ENCODE measurements around the gene MBD2.

MBD2 gene

DNA sequence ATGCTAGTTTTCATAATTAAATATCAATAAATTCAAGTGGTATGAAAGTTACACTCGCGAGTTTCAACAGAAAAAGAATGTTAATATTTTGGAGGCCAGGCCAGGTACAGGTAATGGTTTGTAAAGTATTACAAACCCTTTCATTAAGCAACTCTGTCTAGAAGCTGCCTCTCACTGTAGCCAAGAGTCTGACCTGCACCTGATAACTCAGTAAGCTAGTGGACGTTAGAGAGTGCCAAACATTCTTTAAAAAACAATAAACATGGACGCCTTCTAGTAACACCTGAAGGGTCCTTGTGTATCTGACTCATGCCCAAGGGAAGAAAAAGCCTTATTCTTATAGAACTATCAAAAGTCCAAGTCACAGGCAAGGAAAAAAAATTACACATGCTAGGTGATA is 70.2 kb downstream of the MBD2 start:
- H3K4me3 ChIP-seq (ENCODE audit: low read depth, low read length): no peak overlapping the region
- H3K4me1 ChIP-seq (ENCODE audit: control insufficient read depth in 1 of 2, insufficient read depth in 2 of 2, low read length in 2 of 2): peaks cover 16 to 22% of the 10 kb centered on the region in 2 experiments
- H3K27ac ChIP-seq (ENCODE audit: low read depth, low read length): no peak overlapping the region
- no peak overlapping the region for H2BK5ac ChIP-seq (ENCODE audit: low read depth, low read length, poor library complexity)
- no peak overlapping the region for H4K8ac ChIP-seq (ENCODE audit: low read depth, low read length)
- no peak overlapping the region for H4K91ac ChIP-seq (ENCODE audit: low read depth, low read length)
- H3K79me1 ChIP-seq (ENCODE audit: low read length): peaks cover 10% of the 10 kb centered on the region
- no peak overlapping the region for H4K12ac ChIP-seq (ENCODE audit: low read depth, low read length)
- H3K79me2 ChIP-seq (ENCODE audit: control insufficient read depth, insufficient read depth, low read length, poor library complexity): no peaks in the 10 kb centered on the region
- H2BK12ac ChIP-seq (ENCODE audit: low read length): no peak overlapping the region
- no peak overlapping the region for H3K18ac ChIP-seq (ENCODE audit: low read length)
- H3K9me3 ChIP-seq (ENCODE audit: insufficient read depth, low read depth, low read length): no peaks in the 10 kb centered on the region
- H3K14ac ChIP-seq (ENCODE audit: low read length): no peak overlapping the region
- H2AK5ac ChIP-seq (ENCODE audit: low read length): no peak overlapping the region
- peak; percentile 30 to 51 for DNase-seq
- no peak overlapping the region for H2AFZ ChIP-seq (ENCODE audit: insufficient read depth, low read length, poor library complexity)
- peaks cover 0 to 17% of the 10 kb centered on the region in 2 experiments for H3K36me3 ChIP-seq (ENCODE audit: control insufficient read depth in 1 of 2, insufficient read depth in 2 of 2, low read length in 2 of 2)
- no peak overlapping the region for H3K4ac ChIP-seq (ENCODE audit: low read depth, low read length)
- H3K4me2 ChIP-seq (ENCODE audit: low read length): no peak overlapping the region
- H3K23ac ChIP-seq (ENCODE audit: low read length): no peak overlapping the region
- WGBS (ENCODE audit: extremely low coverage, insufficient coverage, insufficient read length): no CpG with 5 or more reads among the region's 4 CpGs
- no peak overlapping the region for H3K9ac ChIP-seq (ENCODE audit: low read length)
- no peak overlapping the region for H2BK120ac ChIP-seq (ENCODE audit: insufficient read depth, low read length, poor library complexity)
- H3K27me3 ChIP-seq (ENCODE audit: insufficient read depth, low read length): no peaks in the 10 kb centered on the region

DNA sequence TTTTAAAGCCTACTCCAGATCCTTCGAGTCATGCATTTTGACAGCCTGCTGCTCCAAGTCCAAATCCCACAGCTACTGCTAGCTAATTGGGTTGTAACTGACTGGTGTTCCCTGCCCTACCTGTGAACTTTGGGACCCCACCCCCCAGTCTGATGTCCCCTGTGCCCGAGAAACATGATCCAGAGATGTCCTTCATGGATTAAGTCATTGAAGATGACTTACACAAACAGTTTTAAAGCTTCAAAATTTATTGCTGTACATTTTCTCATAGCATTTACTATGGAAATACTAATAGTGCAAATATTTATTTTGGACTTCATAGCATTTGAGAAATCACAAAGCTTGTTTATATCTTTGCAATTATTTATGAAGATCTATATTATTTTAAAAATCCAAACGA is 73.1 kb downstream of the MBD2 start:
- no peak overlapping the region for H3K18ac ChIP-seq (ENCODE audit: low read length)
- H3K9me3 ChIP-seq (ENCODE audit: insufficient read depth, low read depth, low read length): no peaks in the 10 kb centered on the region
- H3K14ac ChIP-seq (ENCODE audit: low read length): no peak overlapping the region
- H3K36me3 ChIP-seq (ENCODE audit: control insufficient read depth in 1 of 2, insufficient read depth in 2 of 2, low read length in 2 of 2): peaks cover 0 to 6% of the 10 kb centered on the region in 2 experiments
- H3K27ac ChIP-seq (ENCODE audit: low read depth, low read length): no peak overlapping the region
- no peak overlapping the region for H4K12ac ChIP-seq (ENCODE audit: low read depth, low read length)
- no peak overlapping the region for H4K91ac ChIP-seq (ENCODE audit: low read depth, low read length)
- no peak for DNase-seq
- H3K4ac ChIP-seq (ENCODE audit: low read depth, low read length): no peak overlapping the region
- H3K4me3 ChIP-seq (ENCODE audit: low read depth, low read length): no peak overlapping the region
- H2BK12ac ChIP-seq (ENCODE audit: low read length): no peak overlapping the region
- H3K9ac ChIP-seq (ENCODE audit: low read length): no peak overlapping the region
- no peak overlapping the region for H3K4me2 ChIP-seq (ENCODE audit: low read length)
- no peaks in the 10 kb centered on the region for H3K79me2 ChIP-seq (ENCODE audit: control insufficient read depth, insufficient read depth, low read length, poor library complexity)
- H2BK120ac ChIP-seq (ENCODE audit: insufficient read depth, low read length, poor library complexity): no peak overlapping the region
- H2BK5ac ChIP-seq (ENCODE audit: low read depth, low read length, poor library complexity): no peak overlapping the region
- no peak overlapping the region for H2AFZ ChIP-seq (ENCODE audit: insufficient read depth, low read length, poor library complexity)
- no peak overlapping the region for H2AK5ac ChIP-seq (ENCODE audit: low read length)
- H3K4me1 ChIP-seq (ENCODE audit: control insufficient read depth in 1 of 2, insufficient read depth in 2 of 2, low read length in 2 of 2): peaks cover 3 to 8% of the 10 kb centered on the region in 2 experiments
- H3K27me3 ChIP-seq (ENCODE audit: insufficient read depth, low read length): no peaks in the 10 kb centered on the region
- no peak overlapping the region for H4K8ac ChIP-seq (ENCODE audit: low read depth, low read length)
- H3K79me1 ChIP-seq (ENCODE audit: low read length): peaks cover 8% of the 10 kb centered on the region
- no peak overlapping the region for H3K23ac ChIP-seq (ENCODE audit: low read length)
- no CpG with 5 or more reads among the region's 3 CpGs for WGBS (ENCODE audit: extremely low coverage, insufficient coverage, insufficient read length)

DNA sequence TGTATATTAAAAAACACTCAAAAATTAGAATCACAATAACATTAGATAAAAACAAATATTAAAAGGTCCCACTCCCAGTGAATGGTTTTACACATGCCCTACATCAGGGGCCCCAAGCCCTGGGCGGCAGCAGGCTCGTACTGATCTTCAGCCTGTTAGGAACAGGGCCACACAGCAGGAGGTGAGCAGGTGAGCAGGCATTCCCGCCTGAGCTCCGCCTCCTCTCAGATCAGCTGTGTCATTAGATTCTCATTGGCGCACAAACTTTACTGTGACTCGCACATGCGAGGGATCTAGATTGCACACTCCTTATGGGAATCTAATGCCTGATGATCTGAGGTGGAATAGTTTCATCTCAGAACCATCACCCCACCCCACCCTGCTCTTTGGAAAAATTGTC is 74.2 kb downstream of the MBD2 start:
- peak overlapping the region; percentile 44 for H3K27ac ChIP-seq (ENCODE audit: low read depth, low read length)
- H3K79me1 ChIP-seq (ENCODE audit: low read length): peaks cover 8% of the 10 kb centered on the region
- no peak overlapping the region for H4K12ac ChIP-seq (ENCODE audit: low read depth, low read length)
- H3K36me3 ChIP-seq (ENCODE audit: control insufficient read depth in 1 of 2, insufficient read depth in 2 of 2, low read length in 2 of 2): peaks cover 0 to 3% of the 10 kb centered on the region in 2 experiments
- peak; percentile 40 to 48 for DNase-seq
- no peak overlapping the region for H4K8ac ChIP-seq (ENCODE audit: low read depth, low read length)
- H3K4ac ChIP-seq (ENCODE audit: low read depth, low read length): no peak overlapping the region
- no peak overlapping the region for H2AFZ ChIP-seq (ENCODE audit: insufficient read depth, low read length, poor library complexity)
- H2BK12ac ChIP-seq (ENCODE audit: low read length): no peak overlapping the region
- no peak overlapping the region for H2BK120ac ChIP-seq (ENCODE audit: insufficient read depth, low read length, poor library complexity)
- no peak overlapping the region for H3K23ac ChIP-seq (ENCODE audit: low read length)
- no peaks in the 10 kb centered on the region for H3K79me2 ChIP-seq (ENCODE audit: control insufficient read depth, insufficient read depth, low read length, poor library complexity)
- H3K9ac ChIP-seq (ENCODE audit: low read length): no peak overlapping the region
- no peak overlapping the region for H2BK5ac ChIP-seq (ENCODE audit: low read depth, low read length, poor library complexity)
- H3K4me1 ChIP-seq (ENCODE audit: control insufficient read depth in 1 of 2, insufficient read depth in 2 of 2, low read length in 2 of 2): peaks cover 3 to 8% of the 10 kb centered on the region in 2 experiments
- H3K9me3 ChIP-seq (ENCODE audit: insufficient read depth, low read depth, low read length): no peaks in the 10 kb centered on the region
- no peak overlapping the region for H3K14ac ChIP-seq (ENCODE audit: low read length)
- no peak overlapping the region for H3K18ac ChIP-seq (ENCODE audit: low read length)
- no peak overlapping the region for H3K4me2 ChIP-seq (ENCODE audit: low read length)
- H3K27me3 ChIP-seq (ENCODE audit: insufficient read depth, low read length): no peaks in the 10 kb centered on the region
- no peak overlapping the region for H2AK5ac ChIP-seq (ENCODE audit: low read length)
- no CpG with 5 or more reads among the region's 7 CpGs for WGBS (ENCODE audit: extremely low coverage, insufficient coverage, insufficient read length)
- H4K91ac ChIP-seq (ENCODE audit: low read depth, low read length): peak overlapping the region; percentile 15
- H3K4me3 ChIP-seq (ENCODE audit: low read depth, low read length): no peak overlapping the region

DNA sequence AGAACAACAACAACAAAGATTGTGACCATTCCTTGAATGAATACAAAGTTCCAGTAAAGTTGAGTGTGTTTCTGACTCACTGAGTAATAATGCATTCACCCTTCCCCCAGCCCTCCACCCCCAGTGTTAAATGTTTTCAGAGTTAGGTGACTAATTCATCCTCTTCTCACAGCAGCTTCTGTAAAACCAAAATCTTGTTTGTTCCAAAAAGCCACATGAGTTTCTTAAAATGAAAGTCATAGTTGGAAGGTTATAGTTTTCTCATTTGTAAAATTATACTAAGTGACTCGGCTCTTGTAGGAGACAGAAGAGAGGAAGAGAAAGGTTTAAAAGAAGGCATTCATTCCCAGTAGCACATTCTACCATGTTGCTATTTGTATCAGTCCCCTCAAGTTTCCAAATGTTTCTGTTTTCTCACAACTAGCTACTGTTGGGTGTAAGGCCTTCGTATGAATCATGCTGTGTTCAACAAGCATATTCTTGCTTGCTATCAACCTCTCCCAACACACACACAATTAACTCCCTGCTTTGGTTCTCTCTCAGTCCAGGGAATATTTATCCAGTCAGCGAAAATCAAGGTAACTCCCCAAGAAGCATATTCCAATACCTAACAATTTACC is 75.3 kb downstream of the MBD2 start:
- H3K14ac ChIP-seq (ENCODE audit: low read length): no peak overlapping the region
- no peaks in the 10 kb centered on the region for H3K79me2 ChIP-seq (ENCODE audit: control insufficient read depth, insufficient read depth, low read length, poor library complexity)
- H2BK120ac ChIP-seq (ENCODE audit: insufficient read depth, low read length, poor library complexity): peak overlapping the region; percentile 26
- no peak overlapping the region for H2AK5ac ChIP-seq (ENCODE audit: low read length)
- no CpG with 5 or more reads among the region's 3 CpGs for WGBS (ENCODE audit: extremely low coverage, insufficient coverage, insufficient read length)
- no peak overlapping the region for H3K18ac ChIP-seq (ENCODE audit: low read length)
- H3K9me3 ChIP-seq (ENCODE audit: insufficient read depth, low read depth, low read length): no peaks in the 10 kb centered on the region
- no peaks in the 10 kb centered on the region for H3K27me3 ChIP-seq (ENCODE audit: insufficient read depth, low read length)
- H4K91ac ChIP-seq (ENCODE audit: low read depth, low read length): no peak overlapping the region
- H3K4me2 ChIP-seq (ENCODE audit: low read length): peak overlapping the region; percentile 22
- peak overlapping the region; percentile 91 for H3K27ac ChIP-seq (ENCODE audit: low read depth, low read length)
- peaks cover 8% of the 10 kb centered on the region for H3K79me1 ChIP-seq (ENCODE audit: low read length)
- H2BK5ac ChIP-seq (ENCODE audit: low read depth, low read length, poor library complexity): peak overlapping the region; percentile 61
- H2BK12ac ChIP-seq (ENCODE audit: low read length): no peak overlapping the region
- peak overlapping the region; percentile 38 for H3K4ac ChIP-seq (ENCODE audit: low read depth, low read length)
- peaks cover 3 to 8% of the 10 kb centered on the region in 2 experiments for H3K4me1 ChIP-seq (ENCODE audit: control insufficient read depth in 1 of 2, insufficient read depth in 2 of 2, low read length in 2 of 2)
- H4K8ac ChIP-seq (ENCODE audit: low read depth, low read length): no peak overlapping the region
- H4K12ac ChIP-seq (ENCODE audit: low read depth, low read length): no peak overlapping the region
- H3K36me3 ChIP-seq (ENCODE audit: control insufficient read depth in 1 of 2, insufficient read depth in 2 of 2, low read length in 2 of 2): peaks cover 0 to 3% of the 10 kb centered on the region in 2 experiments
- no peak overlapping the region for H2AFZ ChIP-seq (ENCODE audit: insufficient read depth, low read length, poor library complexity)
- H3K23ac ChIP-seq (ENCODE audit: low read length): no peak overlapping the region
- no peak overlapping the region for H3K4me3 ChIP-seq (ENCODE audit: low read depth, low read length)
- H3K9ac ChIP-seq (ENCODE audit: low read length): no peak overlapping the region
- peak; percentile 81 to 82 for DNase-seq

Measured in trophoblast cell (in vitro differentiated cells and primary cell).